ENCODE measurements around the gene TBC1D1. TPM values are rescaled to one million over a fixed set of nuclear protein-coding genes. Genes with fewer than 3 reads are reported as not detected.

TBC1D1 gene
- total and polyA plus RNA-seq, 2 experiments from 2014 or later: 53.9 to 151 TPM

DNA sequence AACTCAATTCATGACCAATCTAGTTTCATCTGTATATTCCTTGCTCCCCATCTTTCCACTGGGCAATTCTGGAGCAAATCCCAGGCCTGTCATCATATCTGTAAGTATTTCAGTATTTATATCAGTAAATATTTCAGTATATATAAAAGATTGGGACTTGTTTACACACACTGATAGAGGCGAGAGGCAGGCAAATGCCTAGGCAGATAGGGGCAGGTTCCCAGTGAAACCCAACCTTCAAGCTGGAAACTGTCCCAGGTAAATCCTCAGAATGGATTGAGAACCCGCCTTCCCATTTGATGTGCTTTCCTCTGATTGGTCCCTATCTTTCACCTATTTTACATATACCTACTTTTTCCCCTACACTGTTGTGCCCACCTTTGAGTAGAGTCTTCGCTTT is 23.8 kb upstream of the TBC1D1 start (continued):
- TF ChIP-seq, protein P1, sequence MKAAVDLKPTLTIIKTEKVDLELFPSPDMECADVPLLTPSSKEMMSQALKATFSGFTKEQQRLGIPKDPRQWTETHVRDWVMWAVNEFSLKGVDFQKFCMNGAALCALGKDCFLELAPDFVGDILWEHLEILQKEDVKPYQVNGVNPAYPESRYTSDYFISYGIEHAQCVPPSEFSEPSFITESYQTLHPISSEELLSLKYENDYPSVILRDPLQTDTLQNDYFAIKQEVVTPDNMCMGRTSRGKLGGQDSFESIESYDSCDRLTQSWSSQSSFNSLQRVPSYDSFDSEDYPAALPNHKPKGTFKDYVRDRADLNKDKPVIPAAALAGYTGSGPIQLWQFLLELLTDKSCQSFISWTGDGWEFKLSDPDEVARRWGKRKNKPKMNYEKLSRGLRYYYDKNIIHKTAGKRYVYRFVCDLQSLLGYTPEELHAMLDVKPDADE (IDR thresholded peaks at IDR 0.05): no peak
- TF ChIP-seq STAT1 (IDR thresholded peaks at IDR 0.05; ENCODE audit: unreplicated experiment) (no peak), NANOG (IDR thresholded peaks at IDR 0.05; ENCODE audit: borderline replicate concordance) (no peak), EZH2 (IDR thresholded peaks at IDR 0.05; ENCODE audit: low read depth, unreplicated experiment) (no peak), POLR2AphosphoS5 (IDR thresholded peaks at IDR 0.05; ENCODE audit: low read depth) (no peak)
- TF ChIP-seq, protein P2, sequence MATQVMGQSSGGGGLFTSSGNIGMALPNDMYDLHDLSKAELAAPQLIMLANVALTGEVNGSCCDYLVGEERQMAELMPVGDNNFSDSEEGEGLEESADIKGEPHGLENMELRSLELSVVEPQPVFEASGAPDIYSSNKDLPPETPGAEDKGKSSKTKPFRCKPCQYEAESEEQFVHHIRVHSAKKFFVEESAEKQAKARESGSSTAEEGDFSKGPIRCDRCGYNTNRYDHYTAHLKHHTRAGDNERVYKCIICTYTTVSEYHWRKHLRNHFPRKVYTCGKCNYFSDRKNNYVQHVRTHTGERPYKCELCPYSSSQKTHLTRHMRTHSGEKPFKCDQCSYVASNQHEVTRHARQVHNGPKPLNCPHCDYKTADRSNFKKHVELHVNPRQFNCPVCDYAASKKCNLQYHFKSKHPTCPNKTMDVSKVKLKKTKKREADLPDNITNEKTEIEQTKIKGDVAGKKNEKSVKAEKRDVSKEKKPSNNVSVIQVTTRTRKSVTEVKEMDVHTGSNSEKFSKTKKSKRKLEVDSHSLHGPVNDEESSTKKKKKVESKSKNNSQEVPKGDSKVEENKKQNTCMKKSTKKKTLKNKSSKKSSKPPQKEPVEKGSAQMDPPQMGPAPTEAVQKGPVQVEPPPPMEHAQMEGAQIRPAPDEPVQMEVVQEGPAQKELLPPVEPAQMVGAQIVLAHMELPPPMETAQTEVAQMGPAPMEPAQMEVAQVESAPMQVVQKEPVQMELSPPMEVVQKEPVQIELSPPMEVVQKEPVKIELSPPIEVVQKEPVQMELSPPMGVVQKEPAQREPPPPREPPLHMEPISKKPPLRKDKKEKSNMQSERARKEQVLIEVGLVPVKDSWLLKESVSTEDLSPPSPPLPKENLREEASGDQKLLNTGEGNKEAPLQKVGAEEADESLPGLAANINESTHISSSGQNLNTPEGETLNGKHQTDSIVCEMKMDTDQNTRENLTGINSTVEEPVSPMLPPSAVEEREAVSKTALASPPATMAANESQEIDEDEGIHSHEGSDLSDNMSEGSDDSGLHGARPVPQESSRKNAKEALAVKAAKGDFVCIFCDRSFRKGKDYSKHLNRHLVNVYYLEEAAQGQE (IDR thresholded peaks at IDR 0.05; ENCODE audit: unreplicated experiment): no peak
- TF ChIP-seq, protein P3, sequence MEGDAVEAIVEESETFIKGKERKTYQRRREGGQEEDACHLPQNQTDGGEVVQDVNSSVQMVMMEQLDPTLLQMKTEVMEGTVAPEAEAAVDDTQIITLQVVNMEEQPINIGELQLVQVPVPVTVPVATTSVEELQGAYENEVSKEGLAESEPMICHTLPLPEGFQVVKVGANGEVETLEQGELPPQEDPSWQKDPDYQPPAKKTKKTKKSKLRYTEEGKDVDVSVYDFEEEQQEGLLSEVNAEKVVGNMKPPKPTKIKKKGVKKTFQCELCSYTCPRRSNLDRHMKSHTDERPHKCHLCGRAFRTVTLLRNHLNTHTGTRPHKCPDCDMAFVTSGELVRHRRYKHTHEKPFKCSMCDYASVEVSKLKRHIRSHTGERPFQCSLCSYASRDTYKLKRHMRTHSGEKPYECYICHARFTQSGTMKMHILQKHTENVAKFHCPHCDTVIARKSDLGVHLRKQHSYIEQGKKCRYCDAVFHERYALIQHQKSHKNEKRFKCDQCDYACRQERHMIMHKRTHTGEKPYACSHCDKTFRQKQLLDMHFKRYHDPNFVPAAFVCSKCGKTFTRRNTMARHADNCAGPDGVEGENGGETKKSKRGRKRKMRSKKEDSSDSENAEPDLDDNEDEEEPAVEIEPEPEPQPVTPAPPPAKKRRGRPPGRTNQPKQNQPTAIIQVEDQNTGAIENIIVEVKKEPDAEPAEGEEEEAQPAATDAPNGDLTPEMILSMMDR (conservative IDR thresholded peaks at IDR 0.05; ENCODE audit: low read depth in 2 of 2): no peak

DNA sequence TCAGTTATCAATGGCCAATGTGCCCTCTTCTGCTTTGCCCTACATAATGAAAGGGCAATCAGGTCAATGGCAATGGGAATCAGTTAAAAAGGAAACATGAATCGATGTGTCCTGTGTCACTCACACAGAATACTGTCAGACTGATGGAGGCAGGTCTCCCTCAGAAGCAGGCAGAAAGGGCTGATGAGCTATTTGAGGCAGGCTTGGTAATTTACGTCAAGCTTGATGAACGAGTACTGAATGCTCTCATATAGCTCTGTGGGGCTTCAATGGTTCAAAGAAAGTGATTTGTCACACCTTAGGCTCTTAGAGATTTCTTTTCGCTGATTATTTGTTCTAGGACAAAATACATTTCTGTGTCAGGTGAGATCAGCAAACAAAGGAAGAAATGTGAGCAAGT is 22.6 kb upstream of the TBC1D1 start:
- TF ChIP-seq ZNF114 (CRISPR knock-in tag; IDR thresholded peaks at IDR 0.05) (no peak), ZNF331 (CRISPR knock-in tag; IDR thresholded peaks at IDR 0.05; ENCODE audit: low read depth) (no peak)
- TF ChIP-seq, protein P1 (IDR thresholded peaks at IDR 0.05): no peak
- H3K36me3 ChIP-seq (ENCODE audit: insufficient read depth): no peaks in the 10 kb centered on the region
- no peaks in the 10 kb centered on the region for H3K4me1 Mint-ChIP-seq
- no peak overlapping the region for H3K4me3 ChIP-seq
- no peak overlapping the region for H2AFZ ChIP-seq
- no peaks in the 10 kb centered on the region for H4K20me1 ChIP-seq (replicated peaks; ENCODE audit: insufficient read depth)
- no peak overlapping the region for H3K27ac ChIP-seq (ENCODE audit: low read depth)
- H3K4me2 ChIP-seq: no peak overlapping the region
- no peaks in the 10 kb centered on the region for H3K4me1 ChIP-seq (ENCODE audit: insufficient read depth)
- H3K9me2 ChIP-seq (ENCODE audit: insufficient read depth): no peaks in the 10 kb centered on the region
- no peak overlapping the region for H3K27ac Mint-ChIP-seq
- H3K27me3 Mint-ChIP-seq (ENCODE audit: insufficient read depth, low read depth, poor library complexity): peaks cover 5% of the 10 kb centered on the region
- no peaks in the 10 kb centered on the region for H3F3A ChIP-seq (replicated peaks; ENCODE audit: low read depth)
- no peak overlapping the region for H3K4me3 Mint-ChIP-seq
- no peaks in the 10 kb centered on the region for H3K9me3 Mint-ChIP-seq
- ATAC-seq: no peak
- no peaks in the 10 kb centered on the region for H3K79me2 ChIP-seq (replicated peaks; ENCODE audit: insufficient read depth)
- peaks cover 13% of the 10 kb centered on the region for H3K36me3 Mint-ChIP-seq (ENCODE audit: low read depth)
- H3K27me3 ChIP-seq (ENCODE audit: insufficient read depth): no peaks in the 10 kb centered on the region
- DNase-seq (ENCODE audit: low spot score): no peak

Measured in GM23338 (cell line).